GM18861 (cell line): Measurements from ENCODE around the gene C11orf24.
"Not testable (repeated sequence)": the region's sequence is repeated elsewhere in the genome, so short reads cannot be mapped to it uniquely, and the experiment has no call there.

Source experiments
- ATAC-seq: cut with Tn5 transposase; IDR thresholded peaks from one replicate; pipeline ENCODE4 v1.9.1; 2021; ENCODE audit not compliant: unreplicated experiment

The C11orf24 gene

GRCh38 chr11:68256331-68256741, 15.4 kb downstream of the C11orf24 start:
- no peak for ATAC-seq

GRCh38 chr11:68255526-68255925, 16.2 kb downstream of the C11orf24 start:
- ATAC-seq = no peak

- no peak for ATAC-seq
Observed at GRCh38 chr11:68254421-68254820, 17.4 kb downstream of the C11orf24 start.

- no peak for ATAC-seq
Observed at GRCh38 chr11:68251765-68252164, 20.0 kb downstream of the C11orf24 start.

GRCh38 chr11:68244912-68245311, 26.9 kb downstream of the C11orf24 start:
- ATAC-seq = not testable (repeated sequence)

GRCh38 chr11:68243847-68244246, 27.9 kb downstream of the C11orf24 start:
- not testable (repeated sequence) for ATAC-seq

GRCh38 chr11:68242616-68243015, 29.2 kb downstream of the C11orf24 start:
- no peak for ATAC-seq

- ATAC-seq = no peak
Observed at GRCh38 chr11:68231621-68232020, 40.2 kb downstream of the C11orf24 start.

- no peak for ATAC-seq
Observed at GRCh38 chr11:68229601-68230000, 42.2 kb downstream of the C11orf24 start.

- ATAC-seq = no peak
Observed at GRCh38 chr11:68226421-68226820, 45.4 kb downstream of the C11orf24 start.

- ATAC-seq = no peak
Observed at GRCh38 chr11:68224606-68225005, 47.2 kb downstream of the C11orf24 start.

- ATAC-seq = no peak
Observed at GRCh38 chr11:68223275-68223674, 48.5 kb downstream of the C11orf24 start.

- ATAC-seq = no peak
Observed at GRCh38 chr11:68221406-68221805, 50.4 kb downstream of the C11orf24 start.

- ATAC-seq = no peak
Observed at GRCh38 chr11:68216171-68216938, 55.4 kb downstream of the C11orf24 start.

GRCh38 chr11:68215524-68216170, 56.1 kb downstream of the C11orf24 start:
- no peak for ATAC-seq

- ATAC-seq = no peak
Observed at GRCh38 chr11:68215087-68215445, 56.7 kb downstream of the C11orf24 start.

GRCh38 chr11:68214173-68215086, 57.3 kb downstream of the C11orf24 start:
- no peak for ATAC-seq

GRCh38 chr11:68213555-68214172, 58.1 kb downstream of the C11orf24 start:
- peak; percentile 38 for ATAC-seq

GRCh38 chr11:68213135-68213515, 58.6 kb downstream of the C11orf24 start, which contains the start of gene KMT5B:
Gene KMT5B, minus strand, starts transcription at chr11:68213296. Its CDS starts 23,220 bp downstream, at chr11:68190076.
- ATAC-seq = peak; percentile 13

- no peak for ATAC-seq
Observed at GRCh38 chr11:68212421-68213134, 59.2 kb downstream of the C11orf24 start.
